ENCODE measurements around the gene NKAPL. TPM values are rescaled to one million over a fixed set of nuclear protein-coding genes. Genes with fewer than 3 reads are reported as not detected.

NKAPL gene
- total and polyA plus RNA-seq, 2 of the 13 experiments (the other 11 are each of a cell fraction or from before 2014, with no cell fraction given) = not detected

DNA sequence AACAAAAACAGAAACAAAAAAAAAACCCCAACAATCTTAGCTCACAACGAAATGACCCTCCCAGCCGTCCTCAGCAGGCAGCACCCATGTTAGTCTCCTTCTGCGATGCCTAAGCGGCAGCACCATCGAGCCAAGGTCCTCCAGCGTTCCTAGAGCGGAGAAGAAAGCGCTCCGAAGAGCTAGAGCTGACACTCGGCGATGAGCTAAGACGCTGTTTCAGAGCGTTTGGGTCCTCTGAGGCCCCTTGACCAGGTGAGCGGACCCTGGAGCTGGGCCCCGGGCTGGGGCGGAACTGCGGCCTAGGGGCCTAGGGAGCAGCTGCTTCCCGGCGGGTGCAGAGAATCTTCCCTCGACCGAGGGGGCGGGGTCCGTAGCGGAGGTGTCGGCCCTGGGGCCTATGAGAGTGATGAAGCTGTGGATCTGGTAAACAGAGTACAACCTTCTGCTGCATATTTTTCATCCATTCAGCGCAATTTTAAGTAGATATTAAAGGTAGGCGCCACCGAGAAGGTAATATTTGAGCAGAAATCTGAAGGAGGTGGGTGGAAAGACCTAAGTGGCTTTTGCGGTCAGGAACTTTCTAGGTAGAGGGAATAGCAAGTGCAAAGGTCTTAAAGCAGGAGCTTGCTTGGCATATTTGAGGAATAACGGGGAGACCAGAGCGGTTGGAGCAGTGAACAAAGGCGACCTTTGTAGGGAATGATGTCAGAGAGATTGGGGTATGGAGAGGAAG lies 8.0 kb downstream of the NKAPL start, which contains the start of gene ZSCAN26 (continued):
- TF ChIP-seq HIVEP1 (CRISPR knock-in tag; IDR thresholded peaks at IDR 0.05) = peak; percentile 73
- 0 out of 2 replicates have a peak, but pooled peaks have one; percentile 57 for TF ChIP-seq ZNF761 (CRISPR knock-in tag; conservative IDR thresholded peaks at IDR 0.05)
- TF ChIP-seq ISL2 (CRISPR knock-in tag; IDR thresholded peaks at IDR 0.05) = peak; percentile 68; the same call in 1 of the 2 replicates
- peak; percentile 98 for TF ChIP-seq ZNF605 (CRISPR knock-in tag; IDR thresholded peaks at IDR 0.05)
- TF ChIP-seq ZNF569 (CRISPR knock-in tag; IDR thresholded peaks at IDR 0.05; ENCODE audit: borderline replicate concordance) = no peak
- peak; percentile 97 for TF ChIP-seq ERF (CRISPR knock-in tag; IDR thresholded peaks at IDR 0.05)
- TF ChIP-seq ZNF180 (CRISPR knock-in tag; IDR thresholded peaks at IDR 0.05; ENCODE audit: borderline replicate concordance, low read depth) = no peak
- peak; percentile 90; the same call in 1 of the 2 replicates for TF ChIP-seq ZNF280D (CRISPR knock-in tag; IDR thresholded peaks at IDR 0.05)
- TF ChIP-seq ZBTB37 (CRISPR knock-in tag; IDR thresholded peaks at IDR 0.05) = no peak
- peak; percentile 55; the same call in 1 of the 2 replicates for TF ChIP-seq ZNF644 (CRISPR knock-in tag; IDR thresholded peaks at IDR 0.05; ENCODE audit: low read depth)
- TF ChIP-seq SMARCE1 (IDR thresholded peaks at IDR 0.05; ENCODE audit: borderline replicate concordance) = no peak
- TF ChIP-seq MAFF (IDR thresholded peaks at IDR 0.05; ENCODE audit: low read depth, low read length) = 0 out of 2 replicates have a peak, but pooled peaks have one; percentile 16
- peak; percentile 59; the same call in 1 of the 2 replicates for TF ChIP-seq AHDC1 (CRISPR knock-in tag; IDR thresholded peaks at IDR 0.05; ENCODE audit: borderline replicate concordance)
- TF ChIP-seq YEATS2 (CRISPR knock-in tag; IDR thresholded peaks at IDR 0.05; ENCODE audit: borderline replicate concordance) = peak; percentile 95
- no peak for TF ChIP-seq ZMAT5 (CRISPR knock-in tag; IDR thresholded peaks at IDR 0.05; ENCODE audit: borderline replicate concordance, low read depth)
- TF ChIP-seq ATAD3A (CRISPR knock-in tag; IDR thresholded peaks at IDR 0.05) = peak; percentile 64; the same call in 1 of the 2 replicates
- peak; percentile 19; the same call in 1 of the 2 replicates for TF ChIP-seq NAIF1 (CRISPR knock-in tag; IDR thresholded peaks at IDR 0.05; ENCODE audit: borderline replicate concordance)
- TF ChIP-seq MED8 (CRISPR knock-in tag; IDR thresholded peaks at IDR 0.05; ENCODE audit: insufficient replicate concordance) = peak; percentile 54
- TF ChIP-seq HNF4A (CRISPR knock-in tag; IDR thresholded peaks at IDR 0.05) = peak; percentile 52

All from HepG2 (cell line).